HG03378 (cell line): ENCODE results near the gene AGBL1.
"Not testable (repeated sequence)": the region's sequence is repeated elsewhere in the genome, so short reads cannot be mapped to it uniquely, and the experiment has no call there.

Experiments
- ATAC-seq: cut with Tn5 transposase; IDR thresholded peaks from one replicate; pipeline ENCODE4 v1.9.1; 2021; ENCODE audit warnings: mild to moderate bottlenecking, moderate library complexity; ENCODE audit not compliant: unreplicated experiment

Gene AGBL1

DNA sequence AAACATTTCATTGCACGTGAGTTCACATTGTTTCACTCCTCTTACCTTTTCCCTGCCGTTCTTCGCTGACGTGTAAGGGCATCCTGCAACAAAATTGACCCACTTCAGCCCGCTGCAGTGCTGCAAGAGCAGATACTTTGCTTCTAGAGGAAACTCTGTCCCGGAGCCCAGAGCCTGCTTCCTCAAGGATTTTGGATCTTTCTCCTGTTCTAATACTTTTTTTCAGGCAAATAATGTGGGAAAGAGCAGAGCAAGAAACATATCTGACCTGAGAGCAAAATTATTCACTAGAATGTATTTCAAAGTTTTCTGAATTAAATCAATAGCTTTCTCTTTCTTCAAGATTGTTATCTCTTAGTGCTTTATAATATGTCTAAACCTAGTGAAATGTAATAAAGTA lies 303.9 kb downstream of the AGBL1 start:
- ATAC-seq, result no peak

DNA sequence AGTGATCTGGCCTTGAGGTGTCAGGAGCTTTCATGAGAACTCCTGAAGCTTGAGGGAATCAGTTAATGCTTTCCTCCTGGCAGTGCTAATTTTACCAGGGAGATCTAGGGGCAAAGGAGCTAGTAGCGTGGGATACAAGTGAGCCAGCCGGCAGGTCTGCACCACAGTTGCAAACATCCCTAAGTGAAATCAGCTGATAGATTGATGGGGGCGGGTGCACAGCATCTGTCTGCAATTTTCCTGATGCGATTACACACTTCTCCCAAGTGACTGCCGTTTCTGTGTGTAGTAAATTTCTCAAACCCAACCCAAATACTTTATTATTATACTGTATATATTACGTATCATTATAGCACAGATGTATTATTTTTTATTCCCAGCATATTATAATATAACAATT lies 304.5 kb downstream of the AGBL1 start:
- no peak for ATAC-seq

DNA sequence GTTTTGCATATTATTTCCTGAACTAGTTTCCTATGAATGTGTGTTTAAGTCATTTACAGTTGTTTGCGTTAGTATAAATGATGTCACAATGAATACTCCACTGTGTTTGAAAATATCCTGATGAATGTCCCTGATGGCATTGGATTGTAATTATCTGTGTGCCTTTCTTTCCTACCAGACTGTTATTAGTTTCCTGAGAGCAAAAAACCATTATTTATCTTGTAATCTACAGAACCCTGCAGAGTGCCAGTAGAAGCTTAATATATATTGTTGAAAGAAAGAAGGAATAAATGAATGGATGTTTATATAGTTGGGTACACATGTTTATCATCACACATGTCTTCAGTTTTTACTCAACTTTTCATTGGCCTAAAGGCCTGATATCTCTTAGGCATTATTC lies 312.6 kb downstream of the AGBL1 start:
- no peak for ATAC-seq

DNA sequence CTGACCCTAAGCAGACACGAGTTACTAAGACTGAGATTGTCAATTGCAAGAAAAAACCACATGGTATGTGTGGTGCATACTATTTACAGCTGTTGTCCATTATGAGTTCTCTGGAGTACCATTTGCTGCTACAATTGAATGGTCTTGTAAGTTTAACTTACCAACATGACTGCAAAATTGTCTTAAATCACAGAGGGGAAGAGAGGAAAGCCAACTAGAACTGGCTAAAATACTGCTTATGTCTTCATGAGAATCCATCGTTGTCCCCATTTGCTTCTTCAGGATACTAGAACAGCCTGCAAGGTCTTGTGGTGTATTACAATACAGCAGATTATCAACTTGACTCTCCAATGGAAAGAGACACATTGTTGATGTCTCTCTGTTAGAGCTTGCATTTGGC lies 313.2 kb downstream of the AGBL1 start:
- ATAC-seq, result no peak

DNA sequence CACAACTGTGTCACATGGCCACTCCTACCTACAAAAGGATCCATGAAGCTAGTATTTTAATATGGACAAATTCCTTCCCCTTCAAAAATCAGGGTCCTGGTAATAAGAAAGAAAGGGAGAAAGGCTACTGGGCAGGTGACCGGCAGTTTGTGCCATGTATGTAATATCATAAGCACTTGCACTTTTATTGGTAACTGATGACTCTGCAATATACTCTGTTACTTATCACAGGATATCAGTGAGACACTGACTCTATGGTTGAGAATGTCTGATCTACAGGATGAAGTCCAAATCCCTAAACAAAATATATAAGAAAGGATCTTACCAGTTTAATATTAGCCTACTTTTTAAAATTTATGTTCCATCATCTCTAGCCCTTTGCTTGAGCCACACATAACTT lies 315.2 kb downstream of the AGBL1 start:
- ATAC-seq, result no peak

DNA sequence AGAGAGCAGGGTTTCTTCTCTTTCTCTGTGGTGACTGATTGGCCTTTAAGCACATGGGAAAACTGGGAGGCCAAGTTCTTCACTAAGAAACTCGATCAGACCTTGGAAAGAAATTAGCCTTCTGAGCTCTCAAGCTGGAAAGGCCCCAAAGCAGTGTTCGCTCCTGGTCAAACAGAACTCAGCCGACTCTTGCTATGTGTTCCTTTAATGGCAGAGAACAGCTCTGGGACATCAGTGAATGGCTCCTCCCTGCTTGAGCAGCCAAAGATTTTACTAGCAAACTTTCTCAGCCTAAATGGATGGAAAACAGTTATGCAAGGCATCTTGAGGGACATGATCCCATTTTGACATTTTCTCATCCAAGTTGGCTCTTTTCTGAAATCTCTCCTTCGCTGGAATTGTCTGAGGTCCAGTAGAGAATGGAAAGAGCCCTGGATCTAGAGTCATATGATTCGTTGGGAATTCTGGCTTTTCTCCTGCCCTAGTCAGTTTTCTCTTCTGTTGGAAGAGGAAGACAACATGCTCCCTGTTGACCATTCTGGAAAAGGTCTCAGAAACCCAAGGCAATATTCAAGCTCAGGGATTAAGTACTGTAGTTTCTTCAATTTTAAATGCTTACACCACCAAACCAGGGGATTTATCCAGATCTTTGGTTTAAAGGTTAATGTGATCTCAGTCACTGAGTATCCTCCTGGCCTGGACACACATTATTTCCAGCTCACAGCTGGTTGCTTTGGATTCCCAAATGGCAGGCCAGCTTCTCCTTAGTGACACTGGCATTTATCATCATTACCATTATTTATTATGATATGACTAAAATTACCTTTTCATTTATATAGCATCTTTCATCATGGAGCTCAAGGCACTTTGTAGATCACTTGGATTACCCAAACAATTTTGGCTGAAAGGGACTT lies 319.6 kb downstream of the AGBL1 start:
- no peak for ATAC-seq

DNA sequence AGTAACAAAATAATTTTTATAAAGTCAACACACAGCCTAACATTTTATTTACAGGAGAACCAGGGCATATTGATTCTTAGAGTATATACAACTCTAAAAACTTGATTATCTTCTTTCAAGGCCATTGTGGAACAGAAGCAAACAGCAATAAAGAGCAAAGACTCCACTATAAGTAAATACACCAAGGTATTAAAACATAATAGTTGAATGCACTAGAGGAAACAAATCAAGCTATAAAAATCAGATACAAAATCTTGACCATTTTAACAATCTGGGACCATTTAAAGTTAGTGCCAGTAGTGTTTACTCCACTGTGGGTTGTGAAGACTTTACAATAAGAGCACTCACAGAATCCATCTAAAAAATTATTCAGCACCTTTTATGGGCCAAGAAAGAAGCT lies 323.6 kb downstream of the AGBL1 start:
- ATAC-seq, result no peak

DNA sequence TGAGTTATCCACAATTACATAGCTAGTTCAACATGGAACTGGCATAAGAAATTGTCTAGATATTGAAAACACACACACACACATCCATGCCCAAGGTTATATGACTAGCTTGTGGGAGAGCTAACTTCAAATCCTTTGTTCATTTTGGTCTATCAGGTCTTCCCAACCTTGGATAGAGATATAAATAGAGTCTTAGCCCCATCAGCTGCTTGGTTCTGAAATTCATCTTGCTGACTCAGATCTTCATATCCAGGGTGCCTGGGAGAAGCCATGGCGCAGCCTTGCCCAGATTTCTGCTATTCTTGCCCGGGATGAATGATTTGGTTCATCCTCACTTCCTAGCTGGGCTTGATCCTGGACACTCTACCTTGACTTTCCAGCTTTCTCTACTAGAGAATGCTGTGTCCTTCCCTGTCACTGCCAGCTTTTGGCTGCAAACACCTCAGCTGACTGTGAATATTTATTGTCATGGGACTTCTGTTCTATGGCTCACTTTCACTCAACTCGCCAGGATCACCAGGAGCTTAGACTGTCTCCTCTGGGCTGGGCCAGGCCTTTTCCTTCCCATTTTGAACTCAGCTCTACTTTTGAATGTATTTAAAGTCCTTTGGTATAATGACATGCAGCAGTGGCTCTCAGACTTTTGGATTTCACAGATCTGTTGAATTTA lies 324.4 kb downstream of the AGBL1 start:
- no peak for ATAC-seq

DNA sequence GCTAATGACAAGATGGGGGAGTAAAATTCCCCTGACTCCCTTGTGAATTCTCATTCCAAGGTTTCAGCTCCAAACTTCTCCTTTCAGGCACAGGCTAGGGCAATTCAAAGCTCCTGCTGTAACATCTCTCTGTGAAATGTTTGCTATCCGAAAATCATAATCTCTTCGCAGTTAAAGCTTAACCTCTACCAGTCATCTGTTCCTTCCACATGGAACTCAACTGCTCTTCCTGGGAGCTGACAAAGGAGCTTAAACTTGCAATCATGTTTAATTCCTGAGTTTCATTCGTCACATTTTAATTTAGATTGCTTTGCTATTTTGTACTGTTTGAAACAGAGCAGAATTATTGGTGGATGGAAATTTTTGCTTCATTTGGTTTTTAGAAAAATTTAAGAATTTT lies 328.6 kb downstream of the AGBL1 start:
- ATAC-seq, result no peak

DNA sequence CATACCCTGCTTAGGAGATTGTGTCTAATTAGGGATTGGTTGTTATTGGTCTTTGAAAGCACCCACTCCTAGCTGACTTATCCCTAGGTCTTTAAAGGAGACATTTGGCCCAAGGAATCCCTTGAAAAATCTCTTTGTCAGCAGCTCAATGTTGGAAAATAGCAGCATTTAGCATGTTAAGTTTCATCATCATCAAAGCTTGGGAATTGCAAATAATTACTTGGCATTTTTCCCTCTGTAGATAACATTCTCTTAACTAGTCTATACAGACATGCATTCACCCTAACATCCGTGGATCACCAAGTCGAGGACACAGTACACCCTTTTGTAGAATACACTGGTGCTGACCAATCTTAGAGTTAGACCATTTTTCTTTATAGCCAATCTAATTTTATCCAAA lies 332.2 kb downstream of the AGBL1 start:
- no peak for ATAC-seq

DNA sequence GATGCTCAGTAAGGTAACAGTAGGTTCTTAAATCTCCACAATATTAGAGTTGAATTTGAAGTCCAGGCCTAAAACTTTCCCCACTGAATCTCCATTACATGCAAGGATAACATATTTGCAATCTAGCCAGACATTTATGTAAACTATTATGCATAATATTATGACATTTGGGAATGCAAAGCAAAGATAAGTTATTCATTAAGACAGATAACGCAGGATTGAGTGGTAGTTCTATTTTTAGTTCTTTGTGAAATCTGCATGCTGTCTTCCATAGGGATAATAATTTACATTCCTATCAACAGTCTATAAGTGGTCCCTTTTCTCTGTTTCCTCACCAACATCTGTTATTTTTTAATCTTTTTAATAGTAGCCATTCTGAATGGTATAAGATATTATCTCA lies 333.5 kb downstream of the AGBL1 start:
- no peak for ATAC-seq

DNA sequence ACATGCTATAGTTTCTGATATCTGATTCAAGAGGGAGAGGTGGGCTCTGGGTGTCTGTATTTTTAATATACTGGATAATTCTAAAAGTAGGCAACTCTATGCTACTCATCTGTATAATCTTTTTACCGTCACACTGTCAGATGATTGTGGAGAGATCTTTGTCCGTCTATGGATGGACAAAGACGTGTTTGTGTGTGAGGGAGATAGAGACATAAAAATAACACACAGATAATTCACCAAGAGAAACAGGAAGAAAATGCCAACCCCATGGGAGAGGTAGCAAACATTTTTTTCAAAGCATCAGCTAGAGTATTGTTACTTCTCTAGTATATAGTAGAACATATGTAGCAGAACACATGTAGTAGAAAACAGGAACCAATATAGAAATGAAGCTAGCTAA lies 346.1 kb downstream of the AGBL1 start:
- no peak for ATAC-seq

DNA sequence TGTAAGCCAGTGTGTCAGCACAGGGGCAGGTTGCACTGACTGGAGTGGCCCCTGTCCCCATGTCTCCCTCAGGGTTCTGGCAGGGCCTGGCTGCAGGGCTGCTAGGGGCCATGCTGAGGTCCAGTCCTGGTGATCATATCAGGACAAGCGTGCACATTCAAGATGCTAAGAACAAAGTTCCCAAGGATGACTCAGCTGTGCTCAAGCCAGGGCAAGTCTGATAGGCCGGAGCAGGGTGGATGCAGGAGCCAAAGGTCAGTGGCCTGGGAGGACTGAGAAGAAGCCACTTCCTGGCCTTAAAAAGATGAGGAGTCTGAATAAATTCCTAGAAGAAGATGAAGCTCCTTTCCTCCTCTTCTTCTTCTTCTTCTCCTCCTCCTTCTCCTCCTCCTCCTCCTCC lies 353.2 kb downstream of the AGBL1 start:
- no peak for ATAC-seq

DNA sequence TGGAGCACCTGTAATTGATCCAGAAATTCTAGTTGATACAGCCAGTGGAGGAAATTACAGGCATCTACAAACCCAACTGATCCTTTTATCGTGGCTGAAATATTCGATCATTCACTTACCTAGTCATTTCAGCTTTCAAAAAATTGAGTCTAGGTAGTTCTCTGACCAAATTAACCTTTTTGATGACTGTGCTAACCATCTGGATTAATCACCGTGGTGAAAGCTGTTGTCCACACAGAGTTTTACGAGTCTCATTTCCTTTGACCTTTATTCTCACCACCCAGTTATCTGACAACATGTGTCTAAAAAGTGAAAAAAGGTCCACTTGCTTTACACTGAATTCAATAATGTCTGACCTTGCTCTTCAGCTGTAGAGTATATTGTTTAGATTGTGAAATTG lies 354.3 kb downstream of the AGBL1 start:
- ATAC-seq, result no peak

DNA sequence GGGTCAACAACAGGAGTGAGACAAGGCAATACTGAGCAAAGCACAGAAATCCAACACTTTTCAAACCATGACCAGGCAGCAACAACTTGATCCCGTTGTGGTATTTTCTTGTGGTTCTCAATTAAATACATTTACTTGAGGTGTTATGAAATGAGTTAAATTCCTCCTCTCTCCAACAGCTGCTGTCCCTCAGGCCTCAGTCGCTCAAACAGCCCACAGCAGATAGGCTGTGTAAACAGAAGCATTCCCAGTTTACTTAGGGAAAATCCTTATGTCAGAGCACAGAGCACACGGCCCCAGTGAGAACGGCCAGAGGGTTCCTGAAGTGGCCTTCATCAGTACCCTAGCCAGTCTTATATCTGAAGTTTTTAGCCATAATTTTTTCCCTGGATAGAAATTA lies 359.9 kb downstream of the AGBL1 start:
- no peak for ATAC-seq

DNA sequence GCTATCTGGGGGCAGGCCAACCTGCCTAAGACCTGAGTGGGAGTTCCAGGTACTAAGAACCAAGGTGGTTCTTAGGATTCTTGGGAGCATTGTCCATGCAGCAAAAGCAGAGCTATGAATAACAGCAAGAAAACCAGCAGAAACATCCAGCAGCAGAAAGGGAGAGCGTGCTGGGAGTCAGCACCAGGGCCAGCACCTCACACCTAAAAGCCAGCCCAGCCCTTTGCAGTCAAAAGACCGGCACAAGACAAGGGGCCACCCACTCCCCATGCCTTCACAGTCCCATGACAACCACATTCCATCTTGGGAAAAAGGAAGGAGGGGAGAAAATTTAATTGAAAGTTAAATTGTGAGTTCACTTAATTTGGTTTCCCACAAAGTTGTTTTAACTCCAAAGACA lies 364.9 kb downstream of the AGBL1 start:
- no peak for ATAC-seq

DNA sequence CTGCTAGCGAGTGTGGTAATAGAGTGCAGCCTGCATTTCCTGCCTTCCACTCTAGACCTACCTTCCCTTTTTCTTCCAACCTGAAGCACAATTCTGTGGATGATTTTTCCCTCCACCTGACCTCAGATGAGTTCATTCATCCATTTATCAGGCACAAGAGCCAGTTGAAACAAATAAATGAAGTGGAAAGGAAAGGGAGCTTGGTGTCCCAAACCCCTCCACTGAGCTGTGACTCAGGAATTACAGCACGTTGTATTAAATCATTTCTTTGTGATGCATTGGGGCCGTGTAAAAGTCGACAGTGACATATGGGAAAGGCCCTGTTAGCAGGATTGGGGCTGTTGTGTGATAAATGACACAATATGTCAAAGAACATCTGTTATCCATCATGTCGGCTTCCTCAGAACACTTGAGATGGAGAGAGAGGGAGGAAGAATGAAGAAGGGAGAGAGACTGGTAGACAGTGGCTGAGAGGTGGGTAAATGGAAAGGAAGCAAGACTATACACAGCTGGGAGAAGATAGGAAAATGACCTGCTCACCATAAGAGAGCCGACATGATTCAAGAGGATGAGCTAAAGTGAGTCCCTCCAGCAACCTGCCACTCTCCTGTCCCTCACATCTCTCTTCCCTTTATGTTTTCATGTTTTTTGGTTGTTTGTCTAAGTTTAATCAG lies 366.0 kb downstream of the AGBL1 start:
- no peak for ATAC-seq

DNA sequence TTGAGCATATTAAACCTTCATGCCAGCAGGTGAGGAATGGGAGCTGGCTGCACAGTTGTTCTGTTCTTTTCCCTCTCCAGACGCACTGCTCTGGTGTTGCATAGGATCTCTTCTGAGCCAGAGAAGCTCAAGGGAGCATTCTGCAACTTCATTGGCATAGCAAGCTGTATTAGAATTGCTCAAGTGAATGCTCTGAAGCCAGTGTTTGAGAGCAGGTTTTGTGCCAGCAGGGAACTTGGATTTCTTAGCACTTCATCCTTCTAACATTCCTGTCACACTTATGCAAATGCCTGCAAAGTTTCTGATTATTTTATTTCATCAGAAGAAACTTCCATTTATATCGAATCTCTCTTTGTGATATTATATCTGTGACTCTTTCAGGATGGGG lies 366.6 kb downstream of the AGBL1 start:
- no peak for ATAC-seq

DNA sequence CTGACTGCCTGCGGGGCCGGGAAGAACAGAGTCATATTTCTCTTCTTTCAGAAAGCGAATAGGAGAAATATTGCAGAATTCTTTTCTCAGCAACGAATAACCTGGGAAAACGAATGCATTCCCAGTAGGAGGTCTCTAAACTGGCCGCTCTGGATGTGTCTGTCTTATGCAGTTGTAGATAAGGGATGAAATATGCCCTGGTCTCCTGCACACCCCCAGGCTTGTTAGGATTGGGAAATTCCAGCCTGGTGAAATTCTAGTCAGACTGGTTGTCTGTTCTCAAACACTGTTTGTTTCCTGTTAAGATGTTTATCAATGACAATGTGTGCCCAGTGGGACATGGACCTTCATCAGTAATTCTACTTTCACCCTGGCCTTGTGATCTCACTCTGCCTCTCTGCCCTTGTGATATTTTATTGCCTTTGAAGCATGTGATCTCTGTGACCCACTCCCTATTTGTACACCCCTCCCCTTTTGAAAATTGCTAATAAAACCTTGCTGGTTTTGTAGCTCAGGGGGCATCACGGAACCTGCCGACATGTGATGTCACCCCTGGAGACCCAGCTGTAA lies 385.9 kb downstream of the AGBL1 start:
- ATAC-seq, result not testable (repeated sequence)

DNA sequence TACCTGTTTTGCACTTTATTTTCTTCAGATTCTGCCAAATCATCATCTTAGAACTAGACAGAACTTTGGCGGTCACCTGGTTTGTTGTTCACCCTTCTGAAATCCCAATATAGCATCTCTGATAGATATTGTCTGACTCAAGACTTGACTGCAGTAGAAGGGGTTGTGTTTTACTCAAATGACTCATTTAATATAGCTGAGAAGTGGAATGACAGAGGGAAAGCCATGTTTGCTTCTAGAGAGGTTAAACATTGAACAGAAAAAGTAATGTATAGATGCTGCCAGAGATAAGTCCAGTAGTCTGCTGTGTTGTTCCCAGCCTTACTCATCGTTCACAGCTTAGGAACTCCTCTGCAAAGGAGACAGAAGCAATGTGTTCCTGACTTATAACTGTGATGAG lies 402.0 kb downstream of the AGBL1 start:
- ATAC-seq, result no peak

DNA sequence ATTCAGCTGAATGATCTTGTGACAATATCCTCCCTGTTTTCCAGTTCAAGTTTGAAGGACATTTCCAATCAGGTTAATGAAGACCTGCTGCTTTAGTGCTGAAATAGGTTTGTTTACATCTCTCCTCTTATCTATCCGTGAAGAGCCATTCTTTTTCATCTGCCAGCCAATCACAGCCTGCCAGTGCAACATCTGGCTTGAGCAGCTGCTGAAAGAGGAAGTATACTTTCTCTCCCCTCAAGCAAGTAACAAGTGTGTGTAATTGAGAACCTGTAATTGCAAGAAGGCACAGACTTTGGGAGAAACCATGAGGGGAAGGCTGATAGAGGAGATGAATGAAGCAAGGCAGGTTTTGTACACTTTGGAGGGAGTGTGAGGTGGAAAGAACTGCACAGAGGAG lies 404.3 kb downstream of the AGBL1 start:
- ATAC-seq, result no peak

DNA sequence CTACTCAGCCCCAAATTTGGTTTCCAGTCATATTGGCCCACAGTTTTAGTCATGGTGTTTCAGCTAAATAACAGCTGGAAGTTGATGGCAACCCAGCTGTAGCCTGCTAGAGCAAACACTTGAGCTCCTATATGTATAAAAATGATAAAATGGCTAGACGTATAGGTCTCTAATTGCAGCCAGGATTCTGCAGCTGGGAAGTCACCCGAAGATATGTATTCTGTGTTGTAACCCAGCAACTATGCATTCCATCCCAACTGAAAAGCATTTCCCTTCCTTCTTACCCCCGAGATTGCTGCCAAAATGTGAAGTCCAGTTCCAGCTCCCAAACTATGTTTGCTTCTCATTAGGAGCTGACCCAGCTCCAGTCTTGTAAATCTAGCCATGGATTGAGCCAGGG lies 408.4 kb downstream of the AGBL1 start:
- ATAC-seq, result no peak
